ENCODE data around the gene DNAJC15. TPM values are rescaled to one million over a fixed set of nuclear protein-coding genes. Genes with fewer than 3 reads are reported as not detected.

Gene DNAJC15
- polyA plus RNA-seq, 1 experiment, result 63.9 TPM

- TF ChIP-seq, protein P1, sequence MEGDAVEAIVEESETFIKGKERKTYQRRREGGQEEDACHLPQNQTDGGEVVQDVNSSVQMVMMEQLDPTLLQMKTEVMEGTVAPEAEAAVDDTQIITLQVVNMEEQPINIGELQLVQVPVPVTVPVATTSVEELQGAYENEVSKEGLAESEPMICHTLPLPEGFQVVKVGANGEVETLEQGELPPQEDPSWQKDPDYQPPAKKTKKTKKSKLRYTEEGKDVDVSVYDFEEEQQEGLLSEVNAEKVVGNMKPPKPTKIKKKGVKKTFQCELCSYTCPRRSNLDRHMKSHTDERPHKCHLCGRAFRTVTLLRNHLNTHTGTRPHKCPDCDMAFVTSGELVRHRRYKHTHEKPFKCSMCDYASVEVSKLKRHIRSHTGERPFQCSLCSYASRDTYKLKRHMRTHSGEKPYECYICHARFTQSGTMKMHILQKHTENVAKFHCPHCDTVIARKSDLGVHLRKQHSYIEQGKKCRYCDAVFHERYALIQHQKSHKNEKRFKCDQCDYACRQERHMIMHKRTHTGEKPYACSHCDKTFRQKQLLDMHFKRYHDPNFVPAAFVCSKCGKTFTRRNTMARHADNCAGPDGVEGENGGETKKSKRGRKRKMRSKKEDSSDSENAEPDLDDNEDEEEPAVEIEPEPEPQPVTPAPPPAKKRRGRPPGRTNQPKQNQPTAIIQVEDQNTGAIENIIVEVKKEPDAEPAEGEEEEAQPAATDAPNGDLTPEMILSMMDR (IDR thresholded peaks at IDR 0.05; ENCODE audit: insufficient read depth, low read depth, low read length), result no peak
- Histone ChIP-seq H3K4me3 (ENCODE audit: low read depth, low read length) (no peak overlapping the region), H3K27me3 (ENCODE audit: control insufficient read depth, insufficient read depth, low read length) (no peaks in the 10 kb centered on the region), H3K36me3 (ENCODE audit: control insufficient read depth, insufficient read depth, low read length) (no peaks in the 10 kb centered on the region)
- ChIA-PET CTCF (no interaction called here), POLR2A (no interaction called here)
- no peak for DNase-seq (ENCODE audit: low read depth)
Measured at GRCh38 chr13:43089912-43090498, 66.6 kb downstream of the DNAJC15 start.

DNA sequence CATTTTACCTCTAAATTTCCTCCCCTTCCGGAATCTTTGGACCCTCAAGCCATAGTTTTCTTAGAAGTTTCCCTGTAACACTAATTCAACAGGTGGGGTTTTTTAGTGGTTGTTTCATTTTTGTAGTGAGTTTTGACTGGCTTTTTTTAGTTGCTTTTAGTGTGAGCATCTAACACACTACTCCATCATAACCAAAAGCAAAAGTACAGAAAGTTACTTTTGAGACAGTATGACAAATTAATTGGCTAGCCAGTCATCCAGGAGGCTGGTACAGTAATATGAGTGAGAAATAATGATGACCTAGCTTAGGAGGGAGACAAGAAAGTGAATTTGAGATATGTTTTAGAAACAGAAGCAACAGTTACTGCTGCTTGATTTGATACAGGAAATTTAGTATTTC, 71.5 kb downstream of the DNAJC15 start:
- POLR2A ChIA-PET, result no interaction called here
- Histone ChIP-seq H3K36me3 (ENCODE audit: control insufficient read depth, insufficient read depth, low read length) (no peaks in the 10 kb centered on the region), H3K27me3 (ENCODE audit: control insufficient read depth, insufficient read depth, low read length) (no peaks in the 10 kb centered on the region), H3K4me3 (ENCODE audit: low read depth, low read length) (no peak overlapping the region)
- DNase-seq (ENCODE audit: low read depth), result no peak
- TF ChIP-seq, protein P1 (IDR thresholded peaks at IDR 0.05; ENCODE audit: insufficient read depth, low read depth, low read length), result no peak
- CTCF ChIA-PET, result interaction anchor here (0.7 to 1.0 kb wide), 2 partner anchors 8 to 10 kb away, joined by 3 to 5 read pairs; no protein-coding TSS in a partner anchor

GRCh38 chr13:43095771-43096719, 72.7 kb downstream of the DNAJC15 start:
- ChIA-PET POLR2A (no interaction called here), CTCF (interaction anchor here (1.0 to 1.6 kb wide), 4 partner anchors 10 to 33 kb away, joined by 3 to 4 read pairs (median 3); no protein-coding TSS in a partner anchor)
- Histone ChIP-seq H3K36me3 (ENCODE audit: control insufficient read depth, insufficient read depth, low read length) (no peaks in the 10 kb centered on the region), H3K27me3 (ENCODE audit: control insufficient read depth, insufficient read depth, low read length) (no peaks in the 10 kb centered on the region), H3K4me3 (ENCODE audit: low read depth, low read length) (no peak overlapping the region)
- no peak for DNase-seq (ENCODE audit: low read depth)
- TF ChIP-seq, protein P1 (IDR thresholded peaks at IDR 0.05; ENCODE audit: insufficient read depth, low read depth, low read length), result no peak

DNA sequence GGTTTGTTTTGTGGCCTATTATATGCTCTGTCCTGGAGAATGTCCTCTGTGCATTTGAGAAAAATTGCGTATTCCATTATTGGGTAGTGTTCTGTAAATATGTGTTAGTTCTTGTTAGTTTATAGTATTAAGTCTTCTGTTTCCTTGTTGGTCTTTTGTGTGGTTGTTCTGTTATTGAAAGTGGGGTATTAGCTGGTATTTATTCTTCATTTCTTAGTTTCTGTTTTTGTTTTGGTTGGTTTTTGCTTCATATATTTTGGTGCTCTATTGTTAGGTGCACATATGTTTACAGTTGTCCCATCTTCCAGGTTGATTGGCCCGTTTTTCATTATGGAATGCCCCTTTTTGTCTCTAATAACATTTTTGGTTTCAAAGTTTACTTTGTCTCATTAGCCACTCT, 77.3 kb downstream of the DNAJC15 start:
- no peaks in the 10 kb centered on the region for H3K36me3 ChIP-seq (ENCODE audit: control insufficient read depth, insufficient read depth, low read length)
- H3K27me3 ChIP-seq (ENCODE audit: control insufficient read depth, insufficient read depth, low read length), result no peaks in the 10 kb centered on the region
- DNase-seq (ENCODE audit: low read depth), result no peak
- ChIA-PET POLR2A (no interaction called here), CTCF (no interaction called here)
- TF ChIP-seq, protein P1 (IDR thresholded peaks at IDR 0.05; ENCODE audit: insufficient read depth, low read depth, low read length), result no peak
- no peak overlapping the region for H3K4me3 ChIP-seq (ENCODE audit: low read depth, low read length)

GRCh38 chr13:43102304-43102703, 78.9 kb downstream of the DNAJC15 start:
- Histone ChIP-seq H3K36me3 (ENCODE audit: control insufficient read depth, insufficient read depth, low read length) (no peaks in the 10 kb centered on the region), H3K4me3 (ENCODE audit: low read depth, low read length) (no peak overlapping the region), H3K27me3 (ENCODE audit: control insufficient read depth, insufficient read depth, low read length) (no peaks in the 10 kb centered on the region)
- DNase-seq (ENCODE audit: low read depth), result no peak
- POLR2A ChIA-PET, result no interaction called here
- CTCF ChIA-PET, result interaction anchor here (0.6 to 0.8 kb wide), 2 partner anchors 109 to 201 kb away, joined by 3 to 4 read pairs; no protein-coding TSS in a partner anchor
- TF ChIP-seq, protein P1 (IDR thresholded peaks at IDR 0.05; ENCODE audit: insufficient read depth, low read depth, low read length), result no peak
